ENCODE results near the gene FAM83B.

FAM83B gene

DNA sequence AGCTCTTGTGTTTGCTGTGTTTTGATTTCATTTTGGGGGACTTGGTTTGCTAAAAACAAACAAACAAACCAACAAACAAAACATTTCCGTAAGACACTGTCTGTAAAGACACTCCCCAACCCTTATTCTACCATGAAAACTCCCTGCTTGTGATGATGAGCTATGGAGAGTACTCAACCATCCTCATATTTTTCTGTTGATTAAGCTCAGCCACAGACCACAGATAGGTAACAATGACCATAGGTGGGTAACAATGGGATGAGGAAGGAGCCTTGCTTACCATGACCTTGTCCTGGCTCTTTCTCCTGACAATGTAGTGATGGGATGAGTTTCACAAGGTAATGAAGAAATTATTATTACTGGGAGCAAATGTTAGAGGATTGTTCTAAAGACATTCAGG is 11.4 kb upstream of the FAM83B start:
- TF ChIP-seq, protein P1, sequence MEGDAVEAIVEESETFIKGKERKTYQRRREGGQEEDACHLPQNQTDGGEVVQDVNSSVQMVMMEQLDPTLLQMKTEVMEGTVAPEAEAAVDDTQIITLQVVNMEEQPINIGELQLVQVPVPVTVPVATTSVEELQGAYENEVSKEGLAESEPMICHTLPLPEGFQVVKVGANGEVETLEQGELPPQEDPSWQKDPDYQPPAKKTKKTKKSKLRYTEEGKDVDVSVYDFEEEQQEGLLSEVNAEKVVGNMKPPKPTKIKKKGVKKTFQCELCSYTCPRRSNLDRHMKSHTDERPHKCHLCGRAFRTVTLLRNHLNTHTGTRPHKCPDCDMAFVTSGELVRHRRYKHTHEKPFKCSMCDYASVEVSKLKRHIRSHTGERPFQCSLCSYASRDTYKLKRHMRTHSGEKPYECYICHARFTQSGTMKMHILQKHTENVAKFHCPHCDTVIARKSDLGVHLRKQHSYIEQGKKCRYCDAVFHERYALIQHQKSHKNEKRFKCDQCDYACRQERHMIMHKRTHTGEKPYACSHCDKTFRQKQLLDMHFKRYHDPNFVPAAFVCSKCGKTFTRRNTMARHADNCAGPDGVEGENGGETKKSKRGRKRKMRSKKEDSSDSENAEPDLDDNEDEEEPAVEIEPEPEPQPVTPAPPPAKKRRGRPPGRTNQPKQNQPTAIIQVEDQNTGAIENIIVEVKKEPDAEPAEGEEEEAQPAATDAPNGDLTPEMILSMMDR (IDR thresholded peaks at IDR 0.05; ENCODE audit: low read depth, low read length): no peak
- no peak overlapping the region for H3K4me3 ChIP-seq (ENCODE audit: low read depth, low read length)
- in situ Hi-C loops (cut with HindIII; ENCODE audit: low sequenced_read_pairs): no loop called here
- DNase-seq (ENCODE audit: low read depth, low spot score): no peak

DNA sequence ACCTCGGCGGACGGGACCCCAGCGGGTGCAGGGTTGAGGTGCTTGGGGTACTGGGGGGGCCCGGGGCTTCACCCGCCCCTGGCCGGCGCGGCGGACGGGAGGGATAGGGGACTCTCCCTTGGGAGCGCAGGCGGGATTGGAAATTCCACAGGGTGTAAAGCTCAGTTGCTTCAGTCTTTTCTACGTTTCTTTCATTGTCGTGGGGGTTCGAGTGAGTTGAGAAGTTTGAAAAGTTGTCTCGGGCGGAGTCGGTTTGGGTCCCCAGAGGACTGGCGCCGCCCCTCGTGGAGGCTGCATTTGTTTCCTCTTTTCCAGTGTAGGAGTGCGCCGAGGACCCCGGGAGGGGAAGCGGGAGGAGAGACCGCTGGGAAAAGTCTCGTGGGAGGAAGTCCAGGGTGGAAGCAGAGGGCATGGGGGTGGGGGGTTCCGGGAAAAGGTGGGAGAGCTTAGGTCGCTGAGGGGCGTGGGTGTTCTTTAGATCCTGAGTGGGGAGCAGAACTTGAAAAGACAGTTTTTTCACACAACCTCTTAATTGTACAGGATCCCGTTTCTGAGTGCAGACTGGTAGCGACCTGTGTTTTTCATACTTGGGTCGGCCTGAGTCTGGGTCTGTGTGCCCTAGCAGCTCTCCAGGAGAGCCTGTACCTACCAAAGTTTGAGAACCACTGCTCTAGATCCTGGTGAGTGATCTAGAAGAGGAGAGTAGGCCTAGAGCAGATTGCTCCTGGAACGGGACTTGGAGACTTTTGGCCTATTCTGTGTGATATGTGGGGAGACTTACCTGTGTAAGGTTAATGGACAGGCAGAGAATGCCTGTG is 495 bp downstream of the FAM83B start:
- TF ChIP-seq, protein P1 (IDR thresholded peaks at IDR 0.05; ENCODE audit: low read depth, low read length): no peak
- no peak for DNase-seq (ENCODE audit: low read depth, low spot score)
- H3K4me3 ChIP-seq (ENCODE audit: low read depth, low read length): peak overlapping the region; percentile 40
- in situ Hi-C loops (cut with HindIII; ENCODE audit: low sequenced_read_pairs): no loop called here

DNA sequence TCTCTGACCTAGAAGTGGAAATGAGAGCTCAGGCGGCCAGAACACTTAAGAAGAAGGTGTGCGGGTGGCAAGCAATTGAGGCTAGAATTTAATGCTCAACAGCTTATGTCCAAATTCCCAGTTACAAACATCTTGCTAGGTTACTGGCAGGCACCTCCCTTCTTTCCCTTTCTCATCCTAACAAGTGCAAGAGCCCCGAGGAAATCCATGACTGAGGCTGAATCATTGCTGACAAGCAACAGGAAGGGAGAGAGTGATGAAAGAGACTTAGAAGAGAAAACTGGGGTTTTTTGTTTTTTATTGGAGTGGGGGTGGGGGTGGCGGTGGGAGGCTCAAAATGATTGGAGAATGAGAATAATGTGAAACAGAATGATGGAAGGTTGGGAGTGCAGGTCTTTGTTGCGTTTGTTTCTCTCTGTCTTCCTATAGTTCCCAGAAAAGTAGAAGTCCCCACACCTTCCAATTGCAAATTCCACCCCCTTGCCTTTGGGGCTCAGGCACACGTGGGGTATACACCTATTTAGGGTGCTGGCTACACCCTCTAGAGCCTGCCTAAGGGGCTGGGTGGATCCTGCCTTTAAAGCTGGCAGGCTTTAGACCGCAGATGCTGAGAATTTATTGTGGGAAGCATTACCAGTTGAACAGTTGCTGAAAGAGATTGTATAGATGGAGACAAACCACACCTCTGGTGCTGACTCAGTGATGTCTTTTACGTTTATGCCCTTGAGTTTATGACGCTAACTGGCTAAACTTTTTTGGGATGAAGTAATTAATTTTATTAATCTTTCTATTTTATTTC is 1.4 kb downstream of the FAM83B start:
- no peak for DNase-seq (ENCODE audit: low read depth, low spot score)
- in situ Hi-C loops (cut with HindIII; ENCODE audit: low sequenced_read_pairs): no loop called here
- no peak overlapping the region for H3K4me3 ChIP-seq (ENCODE audit: low read depth, low read length)
- TF ChIP-seq, protein P1 (IDR thresholded peaks at IDR 0.05; ENCODE audit: low read depth, low read length): no peak

DNA sequence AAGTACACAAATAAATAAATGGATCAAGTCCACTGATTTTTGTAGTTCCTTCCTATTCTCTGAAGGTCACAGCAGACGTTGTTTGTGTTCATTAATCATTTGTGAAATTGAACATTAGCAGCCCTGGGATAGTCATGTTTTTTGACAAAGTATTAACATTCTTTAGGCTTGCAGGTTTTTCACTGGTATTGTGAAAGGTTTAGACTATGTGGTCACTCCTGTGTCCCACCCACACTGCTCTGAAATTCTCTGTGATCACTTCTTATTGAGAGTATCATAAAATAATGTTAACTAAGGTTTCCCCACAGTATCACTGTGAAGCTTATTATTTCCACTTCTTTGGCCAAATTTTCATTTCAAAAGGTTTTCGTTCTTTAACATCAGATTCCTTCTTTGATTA is 3.5 kb downstream of the FAM83B start:
- H3K4me3 ChIP-seq (ENCODE audit: low read depth, low read length): no peak overlapping the region
- TF ChIP-seq, protein P1 (IDR thresholded peaks at IDR 0.05; ENCODE audit: low read depth, low read length): no peak
- DNase-seq (ENCODE audit: low read depth, low spot score): no peak
- in situ Hi-C loops (cut with HindIII; ENCODE audit: low sequenced_read_pairs): no loop called here

DNA sequence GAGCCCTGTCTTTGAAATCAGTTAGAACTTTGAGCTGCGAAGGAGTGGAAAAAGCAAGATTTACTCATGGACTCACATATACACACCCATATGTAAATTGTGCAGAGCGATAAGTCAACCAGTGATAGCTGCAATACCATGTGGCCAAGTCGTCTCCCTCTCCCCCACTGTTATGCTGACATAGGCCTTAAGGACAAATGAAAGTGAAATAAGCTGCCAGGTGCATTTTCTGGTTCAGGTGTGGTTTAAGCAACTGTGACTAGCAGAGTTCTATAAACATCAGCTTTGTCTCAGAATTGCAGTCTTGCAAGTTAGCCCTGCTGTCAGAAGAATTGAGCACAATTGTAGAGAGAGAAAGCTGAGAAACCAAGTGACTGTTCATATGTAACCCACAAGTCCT is 9.6 kb downstream of the FAM83B start:
- TF ChIP-seq, protein P1 (IDR thresholded peaks at IDR 0.05; ENCODE audit: low read depth, low read length): no peak
- in situ Hi-C loops (cut with HindIII; ENCODE audit: low sequenced_read_pairs): no loop called here
- no peak overlapping the region for H3K4me3 ChIP-seq (ENCODE audit: low read depth, low read length)
- no peak for DNase-seq (ENCODE audit: low read depth, low spot score)

DNA sequence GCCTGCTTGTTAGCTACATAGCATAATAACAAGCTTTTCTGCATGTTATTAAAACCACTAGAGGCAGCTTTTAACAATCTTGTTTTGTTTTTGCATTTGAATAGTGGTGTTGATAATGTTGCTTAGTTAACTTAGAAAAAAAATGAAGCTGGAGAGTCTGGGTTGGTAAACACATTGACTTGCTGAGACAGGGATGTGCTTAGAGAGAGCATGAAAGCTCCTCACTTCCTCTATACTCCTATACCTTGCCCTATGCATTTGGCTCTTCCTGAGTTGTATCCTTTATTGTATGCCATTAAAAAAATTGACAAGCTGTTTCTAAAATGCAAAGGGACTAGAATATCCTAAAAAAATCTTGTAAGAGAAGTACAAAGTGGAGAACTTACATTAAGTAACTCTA is 13.6 kb downstream of the FAM83B start:
- DNase-seq (ENCODE audit: low read depth, low spot score): no peak
- TF ChIP-seq, protein P1 (IDR thresholded peaks at IDR 0.05; ENCODE audit: low read depth, low read length): no peak
- no peak overlapping the region for H3K4me3 ChIP-seq (ENCODE audit: low read depth, low read length)
- in situ Hi-C loops (cut with HindIII; ENCODE audit: low sequenced_read_pairs): no loop called here
